Spleen (tissue), 7 donors: Measurements from ENCODE around the gene SLC22A7.

Experiments used
- POLR2A ChIP-seq, 3 donors: fragments of 450-650 bp; IDR thresholded peaks; one replicate each; pipeline ENCODE4 v1.5.1; 2017; ENCODE audit warnings: antibody characterized with exemption in 3 of 3, mild to moderate bottlenecking in 1 of 3
- TF ChIP-seq, protein P1 (sequence below), 11 experiments: fragments of 200-600 bp in 7 of 11; fragments of 450-650 bp in 4 of 11; sonication (generic) in 4 of 11; IDR thresholded peaks in 8 of 11; conservative IDR thresholded peaks in 3 of 11; 1 replicate in 7 of 11; 2 replicates in 4 of 11; pipeline versions ENCODE4 v1.4.0 to v1.8.0; 2016 to 2021; ENCODE audit warnings: antibody characterized with exemption in 11 of 11, inconsistent platforms in 4 of 11, mild to moderate bottlenecking in 1 of 11
- donor health status: DM: no; HTN: no; CAD: no; lungs with moderate emphysema.
- donor health status: DM: no; HTN: no; CAD: no.
- donor health status: DM: no; HTN: no; CAD: no.

DNA sequence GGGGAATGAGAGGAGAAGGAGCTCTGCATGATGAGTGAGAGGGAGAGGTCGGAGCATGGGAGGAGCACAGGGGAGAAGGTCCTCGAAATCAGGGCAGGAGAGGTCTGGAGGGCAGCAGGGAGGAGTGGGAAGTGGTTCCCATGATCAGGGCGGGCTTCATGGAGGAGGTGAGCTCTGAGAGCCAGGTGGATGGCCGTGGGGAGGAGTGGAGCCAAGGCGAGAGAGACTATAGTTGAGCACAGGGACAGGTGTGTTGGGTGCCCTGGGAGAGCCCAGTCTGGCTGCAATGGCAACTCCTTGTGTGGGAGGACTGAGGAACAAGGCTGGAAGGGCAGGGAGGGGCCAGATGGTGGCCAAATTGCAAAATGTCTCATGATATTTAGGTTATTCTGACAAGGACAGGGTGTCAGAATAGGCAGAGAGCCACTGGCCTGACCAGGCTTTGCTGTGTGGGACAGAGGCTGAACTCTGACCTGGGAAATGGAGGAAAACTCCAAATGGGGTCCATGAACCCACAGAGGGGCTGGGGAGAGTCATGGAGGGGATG, 33.4 kb upstream of the SLC22A7 start:
- TF ChIP-seq, protein P1, sequence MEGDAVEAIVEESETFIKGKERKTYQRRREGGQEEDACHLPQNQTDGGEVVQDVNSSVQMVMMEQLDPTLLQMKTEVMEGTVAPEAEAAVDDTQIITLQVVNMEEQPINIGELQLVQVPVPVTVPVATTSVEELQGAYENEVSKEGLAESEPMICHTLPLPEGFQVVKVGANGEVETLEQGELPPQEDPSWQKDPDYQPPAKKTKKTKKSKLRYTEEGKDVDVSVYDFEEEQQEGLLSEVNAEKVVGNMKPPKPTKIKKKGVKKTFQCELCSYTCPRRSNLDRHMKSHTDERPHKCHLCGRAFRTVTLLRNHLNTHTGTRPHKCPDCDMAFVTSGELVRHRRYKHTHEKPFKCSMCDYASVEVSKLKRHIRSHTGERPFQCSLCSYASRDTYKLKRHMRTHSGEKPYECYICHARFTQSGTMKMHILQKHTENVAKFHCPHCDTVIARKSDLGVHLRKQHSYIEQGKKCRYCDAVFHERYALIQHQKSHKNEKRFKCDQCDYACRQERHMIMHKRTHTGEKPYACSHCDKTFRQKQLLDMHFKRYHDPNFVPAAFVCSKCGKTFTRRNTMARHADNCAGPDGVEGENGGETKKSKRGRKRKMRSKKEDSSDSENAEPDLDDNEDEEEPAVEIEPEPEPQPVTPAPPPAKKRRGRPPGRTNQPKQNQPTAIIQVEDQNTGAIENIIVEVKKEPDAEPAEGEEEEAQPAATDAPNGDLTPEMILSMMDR (IDR thresholded peaks at IDR 0.05 in 8 of 11, conservative IDR thresholded peaks at IDR 0.05 in 3 of 11): no peak
- no peak for TF ChIP-seq POLR2A (IDR thresholded peaks at IDR 0.05)
